Adrenal gland (tissue), 12 donors: Measurements from ENCODE around the gene FGF21. TPM values are rescaled to one million over a fixed set of nuclear protein-coding genes. Genes with fewer than 3 reads are reported as not detected.
A peak's percentile ranks its signal among the peaks of the same experiment; 100 is the strongest.
"Not testable (repeated sequence)": the region's sequence is repeated elsewhere in the genome, so short reads cannot be mapped to it uniquely, and the experiment has no call there.

Source experiments
- DNase-seq, 7 donors: peaks; one replicate each; pipeline ENCODE4 v3.0.0-alpha.2; 2019 to 2020
- H3K27ac ChIP-seq, 5 donors: fragments of 200-600 bp; sonication (generic) in 4 of 5; 1 replicate in 3 of 5; 2 replicates in 2 of 5; pipeline versions ENCODE4 v1.5.1 to v1.8.0; 2016 to 2020; ENCODE audit warnings: mild to moderate bottlenecking in 1 of 5
- H3K27me3 ChIP-seq: fragments of 200-600 bp; 2 replicates; pipeline ENCODE4 v1.8.0; 2021
- H3K36me3 ChIP-seq, 2 donors: fragments of 200-600 bp; replicated peaks in 1 of 2; 1 replicate in 1 of 2; 2 replicates in 1 of 2; pipeline versions ENCODE4 v1.5.1 to v1.8.0; 2018 to 2022
- H3K4me1 ChIP-seq, 2 donors: fragments of 200-600 bp; replicated peaks in 1 of 2; 1 replicate in 1 of 2; 2 replicates in 1 of 2; pipeline versions ENCODE4 v1.5.1 to v1.8.0; 2018 to 2021
- H3K4me3 ChIP-seq, 4 donors: fragments of 200-600 bp; sonication (generic) in 3 of 4; one replicate each; pipeline ENCODE4 v1.5.1; 2016 to 2018
- H3K9me3 ChIP-seq, 3 donors: fragments of 200-600 bp; sonication (generic) in 1 of 3; replicated peaks in 1 of 3; 1 replicate in 2 of 3; 2 replicates in 1 of 3; pipeline versions ENCODE4 v1.5.1 to v1.8.0; 2016 to 2021
- POLR2A ChIP-seq, 2 donors: fragments of 450-650 bp; IDR thresholded peaks; one replicate each; pipeline ENCODE4 v1.6.1; 2017; ENCODE audit warnings: antibody characterized with exemption in 2 of 2, mild to moderate bottlenecking in 2 of 2, moderate library complexity in 1 of 2
- WGBS, 4 donors: extraction: QIAGEN DNeasy Blood & Tissue Kit in 2 of 4; methylation state at CpG; one replicate each; pipeline versions ENCODE4 v1.1.5 to v1.1.7; 2013 to 2017; 5-methylcytosine and 5-hydroxymethylcytosine counted together
- intact Hi-C, 2 donors: fragments of 100-400 bp; cut with DNase I; formaldehyde crosslinking; loops; one replicate each; pipeline versions ENCODE4 v1.14.1 to v1.15.0; 2022 to 2023
- polyA plus RNA-seq, 3 donors: library from polyadenylated mRNA; stranded (reverse); fragments of 200-250 nt in 2 of 3; fragments of 350-450 nt in 1 of 3; fragmentation: Illumina TruSeq in 1 of 3; extraction: RNeasy Lipid Tissue Mini Kit (QIAGEN cat#74804) in 1 of 3; gene quantifications; one replicate each; pipeline ENCODE4 v1.2.3, GENCODE V29; 2013 to 2014
- total RNA-seq, 9 donors: library from RNA; depleted of rRNA in 4 of 9; stranded (reverse); fragments of >200 nt in 4 of 9; fragments of 120-200 nt in 1 of 9; fragmentation: NEBNext Ultra II Directional in 1 of 9; extraction: Animal tissue kit (Norgen Biotek cat#: 25700) in 1 of 9; gene quantifications; one replicate each; pipeline versions ENCODE4 v1.1.0 to v1.2.4, GENCODE V29; 2013 to 2023
- TF ChIP-seq, protein P1 (sequence below), 6 experiments: fragments of 450-650 bp in 4 of 6; fragments of 200-600 bp in 2 of 6; sonication (generic) in 1 of 6; IDR thresholded peaks; 1 replicate in 5 of 6; 2 replicates in 1 of 6; pipeline versions ENCODE4 v1.5.1 to v1.8.0; 2016 to 2021; ENCODE audit warnings: antibody characterized with exemption in 6 of 6, mild to moderate bottlenecking in 2 of 6, moderate library complexity in 1 of 6
- donor health status: healthy with polysubstance abuse.
- donor health status: Bipolar disorder and iron deficiency.
- donor health status: DM: yes; HTN: yes; CAD: no.
- donor health status: DM: no; HTN: no; CAD: no.
- donor health status: DM: no; HTN: no; CAD: no.
- donor health status: DM: yes; HTN: yes; CAD: no.

FGF21 gene
- total and polyA plus RNA-seq, 12 donors, result not detected

- Histone ChIP-seq H3K4me1 (peaks cover 41 to 61% of the 10 kb centered on the region in 2 donors), H3K36me3 (no peaks in the 10 kb centered on the region), H3K4me3 (no peak overlapping the region), H3K9me3 (no peaks in the 10 kb centered on the region), H3K27me3 (no peaks in the 10 kb centered on the region), H3K27ac (peak overlapping the region in 3 of 5 donors; percentile 40 to 68 (median 45))
- WGBS, 4 donors, result 56 to 64% (median 61%) methylated on average over 18 to 19 of the region's 19 CpGs
- intact Hi-C loops, result no loop called here
- TF ChIP-seq POLR2A (IDR thresholded peaks at IDR 0.05), result no peak
- TF ChIP-seq, protein P1, sequence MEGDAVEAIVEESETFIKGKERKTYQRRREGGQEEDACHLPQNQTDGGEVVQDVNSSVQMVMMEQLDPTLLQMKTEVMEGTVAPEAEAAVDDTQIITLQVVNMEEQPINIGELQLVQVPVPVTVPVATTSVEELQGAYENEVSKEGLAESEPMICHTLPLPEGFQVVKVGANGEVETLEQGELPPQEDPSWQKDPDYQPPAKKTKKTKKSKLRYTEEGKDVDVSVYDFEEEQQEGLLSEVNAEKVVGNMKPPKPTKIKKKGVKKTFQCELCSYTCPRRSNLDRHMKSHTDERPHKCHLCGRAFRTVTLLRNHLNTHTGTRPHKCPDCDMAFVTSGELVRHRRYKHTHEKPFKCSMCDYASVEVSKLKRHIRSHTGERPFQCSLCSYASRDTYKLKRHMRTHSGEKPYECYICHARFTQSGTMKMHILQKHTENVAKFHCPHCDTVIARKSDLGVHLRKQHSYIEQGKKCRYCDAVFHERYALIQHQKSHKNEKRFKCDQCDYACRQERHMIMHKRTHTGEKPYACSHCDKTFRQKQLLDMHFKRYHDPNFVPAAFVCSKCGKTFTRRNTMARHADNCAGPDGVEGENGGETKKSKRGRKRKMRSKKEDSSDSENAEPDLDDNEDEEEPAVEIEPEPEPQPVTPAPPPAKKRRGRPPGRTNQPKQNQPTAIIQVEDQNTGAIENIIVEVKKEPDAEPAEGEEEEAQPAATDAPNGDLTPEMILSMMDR (IDR thresholded peaks at IDR 0.05), result no peak
- DNase-seq, result peak in 1 of 7 donors; percentile 48
These were observed 39.6 kb upstream of the FGF21 start for GRCh38 chr19:48715681-48716171.

- intact Hi-C loops, result no loop called here
- DNase-seq, result peak in 6 of 7 donors; percentile 59 to 73 (median 64)
- peak overlapping the region in 4 of 5 donors; percentile 40 to 74 (median 58) for H3K27ac ChIP-seq
- no peaks in the 10 kb centered on the region for H3K27me3 ChIP-seq
- H3K4me1 ChIP-seq, result peaks cover 41 to 61% of the 10 kb centered on the region in 2 donors
- H3K9me3 ChIP-seq, result no peaks in the 10 kb centered on the region
- H3K36me3 ChIP-seq, result no peaks in the 10 kb centered on the region
- H3K4me3 ChIP-seq, result peak overlapping the region in 1 of 4 donors; percentile 26
- 10 to 36% (median 15%) methylated on average over 8 to 24 of the region's 24 CpGs for WGBS, 4 donors
- TF ChIP-seq, protein P1 (IDR thresholded peaks at IDR 0.05), result no peak
- TF ChIP-seq POLR2A (IDR thresholded peaks at IDR 0.05), result no peak
These were observed 38.6 kb upstream of the FGF21 start for GRCh38 chr19:48716562-48717291.

DNA sequence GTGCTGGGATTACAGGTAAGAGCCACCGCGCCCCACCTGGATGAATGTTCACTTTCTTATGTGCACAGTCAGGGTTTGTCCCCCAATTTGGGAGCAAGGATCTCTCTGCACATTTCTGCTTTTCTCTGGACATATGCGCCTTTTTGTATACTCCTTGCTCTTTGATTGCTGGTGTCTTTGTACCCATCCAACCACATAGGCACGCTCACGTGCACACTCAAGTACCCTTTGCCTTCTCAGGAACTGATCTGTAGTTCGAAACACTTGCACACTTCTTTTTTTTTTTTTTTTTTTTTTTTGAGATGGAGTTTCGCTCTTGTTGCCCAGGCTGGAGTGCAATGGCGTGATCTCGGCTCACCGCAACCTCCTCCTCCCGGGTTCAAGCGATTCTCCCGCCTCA lies 37.2 kb upstream of the FGF21 start:
- H3K36me3 ChIP-seq, H3K9me3 ChIP-seq, H3K27me3 ChIP-seq, intact Hi-C loops: not testable (repeated sequence)
- peaks cover 40 to 58% of the 10 kb centered on the region in 2 donors for H3K4me1 ChIP-seq
- peak overlapping the region in 1 of 4 donors; percentile 65 for H3K4me3 ChIP-seq
- peak in 1 of 7 donors; percentile 18 for DNase-seq
- 67 to 77% (median 72%) methylated on average over 12 to 13 of the region's 13 CpGs for WGBS, 4 donors
- H3K27ac ChIP-seq, result peak overlapping the region in 4 of 5 donors; percentile 72 to 94 (median 91)

DNA sequence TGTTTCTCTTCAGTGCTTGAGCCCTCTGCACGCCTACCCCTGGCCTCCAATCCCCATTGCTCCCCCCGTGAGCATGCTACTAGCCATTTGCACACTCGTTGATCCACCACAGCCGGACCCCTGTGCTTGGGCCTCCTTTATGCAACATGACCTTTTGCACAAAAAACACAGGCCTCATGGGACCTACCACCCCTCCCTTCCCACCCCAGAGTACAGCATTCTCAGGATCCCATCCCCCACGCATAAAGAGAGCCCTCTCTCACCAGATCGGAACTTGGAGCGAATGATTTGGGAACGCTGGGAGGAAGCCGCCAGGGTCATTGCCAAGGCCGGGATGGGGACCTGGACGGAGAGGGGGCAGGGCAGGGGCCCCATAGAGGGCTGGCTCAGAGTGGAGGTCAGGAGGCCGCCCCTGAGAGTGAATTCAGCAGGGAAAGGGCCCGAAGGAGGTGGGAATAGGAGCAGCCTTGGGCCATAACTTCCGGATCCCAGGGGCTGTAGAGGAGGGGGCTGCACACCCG lies 36.6 kb upstream of the FGF21 start:
- Histone ChIP-seq H3K4me1 (peaks cover 33 to 51% of the 10 kb centered on the region in 2 donors), H3K4me3 (peak overlapping the region in 2 of 4 donors; percentile 37 to 65), H3K36me3 (no peaks in the 10 kb centered on the region), H3K27me3 (no peaks in the 10 kb centered on the region), H3K9me3 (no peaks in the 10 kb centered on the region), H3K27ac (peak overlapping the region; percentile 63 to 94 (median 90))
- peak in 6 of 7 donors; percentile 54 to 74 (median 64) for DNase-seq
- 19 to 32% (median 24%) methylated on average over 15 of the region's 15 CpGs for WGBS, 4 donors
- intact Hi-C loops, result no loop called here
- TF ChIP-seq, protein P1 (IDR thresholded peaks at IDR 0.05), result no peak
- TF ChIP-seq POLR2A (IDR thresholded peaks at IDR 0.05), result peak in 1 of 2 donors; percentile 39
